ENCODE results near the gene FBXL14. TPM values are rescaled to one million over a fixed set of nuclear protein-coding genes. Genes with fewer than 3 reads are reported as not detected.
A peak's percentile ranks its signal among the peaks of the same experiment; 100 is the strongest.

The FBXL14 gene
- total RNA-seq, 1 experiment from 2014 or later, result 19.3 TPM

DNA sequence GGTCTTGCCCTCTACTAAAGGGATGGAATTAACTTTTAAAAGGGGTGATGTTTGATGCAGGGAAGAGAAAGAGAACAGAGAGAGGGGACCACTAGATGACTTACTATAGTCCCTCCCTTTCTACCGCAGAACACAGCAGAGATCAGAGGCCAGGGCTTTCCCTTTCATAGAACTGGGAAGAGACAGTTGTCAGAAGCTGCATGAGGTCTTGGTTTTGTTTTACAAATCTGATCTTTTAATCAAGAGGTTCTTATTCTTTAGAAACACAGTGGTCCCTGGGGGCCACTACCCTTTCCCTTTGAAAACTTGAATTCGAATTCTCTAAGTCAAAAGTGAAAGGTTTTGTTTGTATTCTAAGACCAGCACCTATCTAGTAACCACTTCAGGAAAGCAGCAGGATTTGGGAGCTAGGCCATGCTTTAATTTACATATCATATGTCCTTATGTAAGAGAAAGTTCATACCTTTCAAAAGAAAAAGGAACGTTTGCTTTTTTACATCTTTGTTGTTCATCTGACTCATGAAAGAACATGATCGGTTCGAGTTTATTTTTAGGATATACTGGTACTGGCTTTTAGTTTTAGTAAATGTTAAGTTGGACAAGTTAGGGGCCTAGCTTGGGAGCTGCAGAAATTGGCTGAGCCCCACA is 6.3 kb downstream of the FBXL14 start:
- Histone ChIP-seq H3K27ac (ENCODE audit: low read depth, low read length, poor library complexity, severe bottlenecking) (no peak overlapping the region), H3K4me1 (ENCODE audit: insufficient read depth, low read length, poor library complexity, severe bottlenecking) (peaks cover 26% of the 10 kb centered on the region), H3K9me3 (ENCODE audit: low read depth, low read length, poor library complexity, severe bottlenecking) (no peaks in the 10 kb centered on the region), H3K36me3 (ENCODE audit: insufficient read depth, low read length, poor library complexity, severe bottlenecking) (no peaks in the 10 kb centered on the region), H3K4me3 (ENCODE audit: low read depth, low read length, poor library complexity, severe bottlenecking) (no peak overlapping the region), H3K27me3 (replicated peaks; ENCODE audit: insufficient read depth, low read depth, low read length, poor library complexity) (no peaks in the 10 kb centered on the region)
- intact Hi-C loops (cut with micrococcal nuclease; ENCODE audit: unreplicated experiment), result no loop called here
- POLR2A ChIA-PET (ENCODE audit: low non-redundant PET), result no interaction called here
- CTCF ChIA-PET, result no interaction called here
- DNase-seq (ENCODE audit: low spot score), result no peak
- TF ChIP-seq, protein P1, sequence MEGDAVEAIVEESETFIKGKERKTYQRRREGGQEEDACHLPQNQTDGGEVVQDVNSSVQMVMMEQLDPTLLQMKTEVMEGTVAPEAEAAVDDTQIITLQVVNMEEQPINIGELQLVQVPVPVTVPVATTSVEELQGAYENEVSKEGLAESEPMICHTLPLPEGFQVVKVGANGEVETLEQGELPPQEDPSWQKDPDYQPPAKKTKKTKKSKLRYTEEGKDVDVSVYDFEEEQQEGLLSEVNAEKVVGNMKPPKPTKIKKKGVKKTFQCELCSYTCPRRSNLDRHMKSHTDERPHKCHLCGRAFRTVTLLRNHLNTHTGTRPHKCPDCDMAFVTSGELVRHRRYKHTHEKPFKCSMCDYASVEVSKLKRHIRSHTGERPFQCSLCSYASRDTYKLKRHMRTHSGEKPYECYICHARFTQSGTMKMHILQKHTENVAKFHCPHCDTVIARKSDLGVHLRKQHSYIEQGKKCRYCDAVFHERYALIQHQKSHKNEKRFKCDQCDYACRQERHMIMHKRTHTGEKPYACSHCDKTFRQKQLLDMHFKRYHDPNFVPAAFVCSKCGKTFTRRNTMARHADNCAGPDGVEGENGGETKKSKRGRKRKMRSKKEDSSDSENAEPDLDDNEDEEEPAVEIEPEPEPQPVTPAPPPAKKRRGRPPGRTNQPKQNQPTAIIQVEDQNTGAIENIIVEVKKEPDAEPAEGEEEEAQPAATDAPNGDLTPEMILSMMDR (conservative IDR thresholded peaks at IDR 0.05; ENCODE audit: low read depth, low read length), result no peak
- TF ChIP-seq EZH2 (IDR thresholded peaks at IDR 0.05; ENCODE audit: borderline replicate concordance, low read depth, low read length, poor library complexity, severe bottlenecking), result no peak
- BruUV-seq (replicated peaks), result no TSS peak

DNA sequence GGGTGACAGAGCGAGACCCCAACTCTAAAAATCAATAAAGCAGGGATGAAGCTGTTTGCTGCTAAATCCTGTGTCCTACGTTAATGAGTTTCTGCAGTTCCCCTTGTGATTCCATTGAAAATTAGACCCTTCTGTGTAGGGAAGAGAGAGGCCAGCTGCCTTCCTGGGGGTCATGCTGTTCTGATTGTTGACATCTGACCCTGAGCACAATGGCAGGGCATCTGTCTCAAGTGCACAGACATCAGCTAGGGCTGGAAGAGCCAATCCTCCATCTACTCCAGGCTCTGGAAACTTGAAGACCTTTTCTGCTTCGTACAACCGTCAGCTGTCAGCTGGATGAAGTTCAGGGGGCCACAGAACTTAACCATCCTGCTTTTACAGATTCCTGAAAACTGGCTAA is 10.1 kb downstream of the FBXL14 start:
- ChIA-PET POLR2A (ENCODE audit: low non-redundant PET) (no interaction called here), CTCF (interaction anchor here (1.0 to 3.1 kb wide), 3 partner anchors 51 to 466 kb away, joined by 3 to 35 read pairs (median 3); no protein-coding TSS in a partner anchor)
- no peaks in the 10 kb centered on the region for H3K36me3 ChIP-seq (ENCODE audit: insufficient read depth, low read length, poor library complexity, severe bottlenecking)
- H3K9me3 ChIP-seq (ENCODE audit: low read depth, low read length, poor library complexity, severe bottlenecking), result no peaks in the 10 kb centered on the region
- no peak for TF ChIP-seq EZH2 (IDR thresholded peaks at IDR 0.05; ENCODE audit: borderline replicate concordance, low read depth, low read length, poor library complexity, severe bottlenecking)
- TF ChIP-seq, protein P1 (conservative IDR thresholded peaks at IDR 0.05; ENCODE audit: low read depth, low read length), result no peak
- no peak overlapping the region for H3K27ac ChIP-seq (ENCODE audit: low read depth, low read length, poor library complexity, severe bottlenecking)
- peaks cover 14% of the 10 kb centered on the region for H3K4me1 ChIP-seq (ENCODE audit: insufficient read depth, low read length, poor library complexity, severe bottlenecking)
- H3K4me3 ChIP-seq (ENCODE audit: low read depth, low read length, poor library complexity, severe bottlenecking), result no peak overlapping the region
- DNase-seq (ENCODE audit: low spot score), result no peak
- no TSS peak for BruUV-seq (replicated peaks)
- intact Hi-C loops (cut with micrococcal nuclease; ENCODE audit: unreplicated experiment), result loop anchor here (5.0 kb wide), 2 partner anchors 637 to 767 kb away; partner anchors contain the start of gene RAD52
- H3K27me3 ChIP-seq (replicated peaks; ENCODE audit: insufficient read depth, low read depth, low read length, poor library complexity), result no peaks in the 10 kb centered on the region

- H3K9me3 ChIP-seq (ENCODE audit: low read depth, low read length, poor library complexity, severe bottlenecking), result no peaks in the 10 kb centered on the region
- CTCF ChIA-PET, result interaction anchor here (0.7 to 3.1 kb wide), 7 partner anchors 9 to 629 kb away, joined by 3 to 35 read pairs (median 5); no protein-coding TSS in a partner anchor
- no TSS peak for BruUV-seq (replicated peaks)
- H3K4me1 ChIP-seq (ENCODE audit: insufficient read depth, low read length, poor library complexity, severe bottlenecking), result peaks cover 16% of the 10 kb centered on the region
- intact Hi-C loops (cut with micrococcal nuclease; ENCODE audit: unreplicated experiment), result loop anchor here (1.0 to 5.0 kb wide), 4 partner anchors 465 to 1013 kb away; partner anchors contain the start of gene RAD52
- peak overlapping the region; percentile 28 for H3K4me3 ChIP-seq (ENCODE audit: low read depth, low read length, poor library complexity, severe bottlenecking)
- peak; percentile 88 for DNase-seq (ENCODE audit: low spot score)
- no peaks in the 10 kb centered on the region for H3K27me3 ChIP-seq (replicated peaks; ENCODE audit: insufficient read depth, low read depth, low read length, poor library complexity)
- no peak for TF ChIP-seq EZH2 (IDR thresholded peaks at IDR 0.05; ENCODE audit: borderline replicate concordance, low read depth, low read length, poor library complexity, severe bottlenecking)
- TF ChIP-seq, protein P1 (conservative IDR thresholded peaks at IDR 0.05; ENCODE audit: low read depth, low read length), result peak; percentile 92
- H3K36me3 ChIP-seq (ENCODE audit: insufficient read depth, low read length, poor library complexity, severe bottlenecking), result no peaks in the 10 kb centered on the region
- POLR2A ChIA-PET (ENCODE audit: low non-redundant PET), result interaction anchor here (0.6 to 0.7 kb wide), 2 partner anchors 412 to 776 kb away, joined by 3 to 11 read pairs; no protein-coding TSS in a partner anchor
- no peak overlapping the region for H3K27ac ChIP-seq (ENCODE audit: low read depth, low read length, poor library complexity, severe bottlenecking)
Observed at GRCh38 chr12:1583421-1584078, 10.8 kb downstream of the FBXL14 start.
